KMS-11 (cell line): ENCODE data around the gene FCHO2.

Experiments
- H2AFZ ChIP-seq: fragments of 200-600 bp; sonication (generic); 2 replicates; pipeline ENCODE4 v1.6.1; 2016; ENCODE audit warnings: antibody characterized with exemption, mixed run types, low read depth
- H3K27ac ChIP-seq: fragments of 200-600 bp; sonication (generic); 2 replicates; pipeline ENCODE4 v1.6.1; 2016; ENCODE audit warnings: mild to moderate bottlenecking, mixed run types
- H3K27me3 ChIP-seq: fragments of 200-600 bp; sonication (generic); 2 replicates; pipeline ENCODE4 v1.6.1; 2017; ENCODE audit warnings: mild to moderate bottlenecking, low read depth, mixed run types, moderate library complexity; ENCODE audit not compliant: insufficient read depth
- H3K36me3 ChIP-seq: fragments of 200-600 bp; sonication (generic); 2 replicates; pipeline ENCODE4 v1.6.1; 2017; ENCODE audit warnings: mild to moderate bottlenecking, mixed run types; ENCODE audit not compliant: insufficient read depth
- H3K4me1 ChIP-seq: fragments of 200-600 bp; sonication (generic); 2 replicates; pipeline ENCODE4 v1.6.1; 2016; ENCODE audit warnings: mild to moderate bottlenecking, low read depth, mixed run types; ENCODE audit not compliant: poor library complexity, severe bottlenecking
- H3K4me2 ChIP-seq: fragments of 200-600 bp; sonication (generic); 2 replicates; pipeline ENCODE4 v1.7.0; 2016; ENCODE audit warnings: mild to moderate bottlenecking, mixed run types
- H3K4me3 ChIP-seq: fragments of 200-600 bp; sonication (generic); IDR thresholded peaks from 2 replicates; pipeline ENCODE4 v1.6.1; 2017; ENCODE audit warnings: low read depth, low read length, mixed read lengths; ENCODE audit not compliant: insufficient read depth
- H3K79me2 ChIP-seq: fragments of 200-600 bp; sonication (generic); 2 replicates; pipeline ENCODE4 v1.6.1; 2016; ENCODE audit warnings: low read depth, mixed run types; ENCODE audit not compliant: insufficient read depth
- H3K9ac ChIP-seq: fragments of 200-600 bp; sonication (generic); 2 replicates; pipeline ENCODE4 v1.6.1; 2016; ENCODE audit warnings: mild to moderate bottlenecking, mixed run types
- H4K20me1 ChIP-seq: fragments of 200-600 bp; sonication (generic); 2 replicates; pipeline ENCODE4 v1.6.1; 2016; ENCODE audit warnings: mild to moderate bottlenecking, mixed run types; ENCODE audit not compliant: insufficient read depth
- TF ChIP-seq, protein P1 (sequence below): fragments of 200-600 bp; sonication (generic); conservative IDR thresholded peaks from 2 replicates; pipeline ENCODE4 v1.6.1; 2017; ENCODE audit warnings: low read depth, mild to moderate bottlenecking, antibody characterized with exemption, low read length, moderate library complexity, mixed read lengths

Gene FCHO2, protein sequence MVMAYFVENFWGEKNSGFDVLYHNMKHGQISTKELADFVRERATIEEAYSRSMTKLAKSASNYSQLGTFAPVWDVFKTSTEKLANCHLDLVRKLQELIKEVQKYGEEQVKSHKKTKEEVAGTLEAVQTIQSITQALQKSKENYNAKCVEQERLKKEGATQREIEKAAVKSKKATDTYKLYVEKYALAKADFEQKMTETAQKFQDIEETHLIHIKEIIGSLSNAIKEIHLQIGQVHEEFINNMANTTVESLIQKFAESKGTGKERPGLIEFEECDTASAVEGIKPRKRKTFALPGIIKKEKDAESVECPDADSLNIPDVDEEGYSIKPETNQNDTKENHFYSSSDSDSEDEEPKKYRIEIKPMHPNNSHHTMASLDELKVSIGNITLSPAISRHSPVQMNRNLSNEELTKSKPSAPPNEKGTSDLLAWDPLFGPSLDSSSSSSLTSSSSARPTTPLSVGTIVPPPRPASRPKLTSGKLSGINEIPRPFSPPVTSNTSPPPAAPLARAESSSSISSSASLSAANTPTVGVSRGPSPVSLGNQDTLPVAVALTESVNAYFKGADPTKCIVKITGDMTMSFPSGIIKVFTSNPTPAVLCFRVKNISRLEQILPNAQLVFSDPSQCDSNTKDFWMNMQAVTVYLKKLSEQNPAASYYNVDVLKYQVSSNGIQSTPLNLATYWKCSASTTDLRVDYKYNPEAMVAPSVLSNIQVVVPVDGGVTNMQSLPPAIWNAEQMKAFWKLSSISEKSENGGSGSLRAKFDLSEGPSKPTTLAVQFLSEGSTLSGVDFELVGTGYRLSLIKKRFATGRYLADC

DNA sequence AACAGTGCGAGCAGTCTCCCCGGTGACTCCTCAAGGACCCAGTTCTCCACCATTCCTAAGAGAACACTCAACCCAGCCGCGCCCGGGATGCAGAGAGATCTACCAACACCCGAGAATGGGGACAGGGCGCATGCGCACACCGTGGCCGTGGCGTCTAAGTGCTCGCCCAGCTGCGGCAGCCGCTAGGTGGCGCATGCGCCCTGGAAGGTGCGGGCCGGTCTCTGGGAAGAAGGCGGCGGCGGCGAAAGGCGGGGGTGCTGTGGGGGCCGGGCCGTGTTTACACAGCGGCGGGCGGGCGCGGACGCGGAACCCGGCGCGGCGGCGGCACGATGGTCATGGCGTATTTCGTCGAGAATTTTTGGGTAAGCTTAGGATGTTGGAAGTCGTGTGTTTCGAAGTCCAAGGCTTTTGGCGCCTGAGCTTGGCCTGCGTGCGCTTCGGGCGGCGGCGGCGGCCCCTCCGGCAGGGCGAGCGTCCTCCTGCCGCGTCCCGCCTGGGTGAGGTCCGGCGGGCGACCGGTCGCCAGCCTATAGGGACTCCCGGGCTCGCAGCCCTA, at the start of gene FCHO2:
Gene FCHO2, plus strand, starts transcription at position 274 of the 556 bp plus-strand sequence. Its CDS starts 56 bp downstream, at position 330.
- Histone ChIP-seq H3K27me3 (no peaks in the 10 kb centered on the region; the same call in 1 of the 2 replicates), H4K20me1 (no peaks in the 10 kb centered on the region), H3K79me2 (peaks cover 11% of the 10 kb centered on the region; the same call in 1 of the 2 replicates), H3K4me3 (no peak within 1 kb of the TSS), H2AFZ (peak within 1 kb of the TSS; percentile 100), H3K27ac (peak within 1 kb of the TSS; percentile 4; the same call in 1 of the 2 replicates), H3K36me3 (no peaks in the 10 kb centered on the region), H3K4me1 (peaks cover 18% of the 10 kb centered on the region), H3K4me2 (peak within 1 kb of the TSS; percentile 97), H3K9ac (peak within 1 kb of the TSS; percentile 50; the same call in 1 of the 2 replicates)
- TF ChIP-seq, protein P1, sequence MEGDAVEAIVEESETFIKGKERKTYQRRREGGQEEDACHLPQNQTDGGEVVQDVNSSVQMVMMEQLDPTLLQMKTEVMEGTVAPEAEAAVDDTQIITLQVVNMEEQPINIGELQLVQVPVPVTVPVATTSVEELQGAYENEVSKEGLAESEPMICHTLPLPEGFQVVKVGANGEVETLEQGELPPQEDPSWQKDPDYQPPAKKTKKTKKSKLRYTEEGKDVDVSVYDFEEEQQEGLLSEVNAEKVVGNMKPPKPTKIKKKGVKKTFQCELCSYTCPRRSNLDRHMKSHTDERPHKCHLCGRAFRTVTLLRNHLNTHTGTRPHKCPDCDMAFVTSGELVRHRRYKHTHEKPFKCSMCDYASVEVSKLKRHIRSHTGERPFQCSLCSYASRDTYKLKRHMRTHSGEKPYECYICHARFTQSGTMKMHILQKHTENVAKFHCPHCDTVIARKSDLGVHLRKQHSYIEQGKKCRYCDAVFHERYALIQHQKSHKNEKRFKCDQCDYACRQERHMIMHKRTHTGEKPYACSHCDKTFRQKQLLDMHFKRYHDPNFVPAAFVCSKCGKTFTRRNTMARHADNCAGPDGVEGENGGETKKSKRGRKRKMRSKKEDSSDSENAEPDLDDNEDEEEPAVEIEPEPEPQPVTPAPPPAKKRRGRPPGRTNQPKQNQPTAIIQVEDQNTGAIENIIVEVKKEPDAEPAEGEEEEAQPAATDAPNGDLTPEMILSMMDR, result peak; percentile 71

DNA sequence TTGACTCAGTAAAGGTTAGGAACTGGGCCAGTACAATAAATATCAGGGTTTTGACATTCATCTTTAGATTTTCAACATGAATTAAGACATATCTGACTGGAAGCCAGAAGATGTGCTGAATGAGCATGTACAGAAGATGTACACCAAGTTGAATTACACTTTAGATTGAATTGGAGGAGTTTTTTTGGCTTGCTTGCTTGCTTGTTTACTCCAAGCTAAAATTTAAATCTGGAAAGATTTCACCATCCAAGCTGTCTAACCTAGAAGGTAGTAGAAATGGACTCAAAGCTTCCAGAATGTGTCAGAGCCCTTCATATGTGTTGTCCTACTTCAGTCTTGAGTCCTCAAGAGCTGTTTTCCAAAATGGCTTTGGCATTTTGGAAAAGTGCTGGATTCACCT, 49.0 kb upstream of the FCHO2 start:
- H2AFZ ChIP-seq, result no peak overlapping the region
- no peak overlapping the region for H3K4me2 ChIP-seq
- no peaks in the 10 kb centered on the region for H3K27me3 ChIP-seq
- H3K9ac ChIP-seq, result no peak overlapping the region
- no peak overlapping the region for H3K4me3 ChIP-seq
- peaks cover 30% of the 10 kb centered on the region; the same call in 1 of the 2 replicates for H3K36me3 ChIP-seq
- TF ChIP-seq, protein P1, result no peak
- no peak overlapping the region for H3K27ac ChIP-seq
- no peaks in the 10 kb centered on the region for H4K20me1 ChIP-seq
- no peaks in the 10 kb centered on the region for H3K79me2 ChIP-seq
- H3K4me1 ChIP-seq, result no peaks in the 10 kb centered on the region

DNA sequence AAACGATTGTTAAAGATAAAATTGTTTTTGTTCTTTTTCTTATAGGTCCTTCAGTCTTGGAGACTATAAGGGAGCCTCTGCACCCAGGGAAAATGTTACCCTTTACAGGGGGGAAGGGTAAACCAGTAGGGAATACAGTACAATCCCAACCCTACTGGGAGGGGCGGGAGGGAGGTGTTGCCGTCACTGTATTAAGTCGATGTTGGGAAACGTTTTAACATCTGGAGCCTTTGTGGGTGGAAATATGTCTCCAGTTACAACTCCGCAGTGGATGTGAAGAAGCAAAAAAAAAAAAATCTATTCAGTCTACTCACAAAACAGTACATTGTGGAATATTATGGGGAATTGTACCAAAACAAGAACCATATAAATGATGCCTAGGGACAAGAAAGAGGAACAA, 47.2 kb upstream of the FCHO2 start:
- H3K36me3 ChIP-seq, result peaks cover 26% of the 10 kb centered on the region; the same call in 1 of the 2 replicates
- no peak overlapping the region for H3K4me3 ChIP-seq
- H3K79me2 ChIP-seq, result no peaks in the 10 kb centered on the region
- H2AFZ ChIP-seq, result no peak overlapping the region
- no peak overlapping the region for H3K27ac ChIP-seq
- TF ChIP-seq, protein P1, result no peak
- no peak overlapping the region for H3K9ac ChIP-seq
- no peaks in the 10 kb centered on the region for H3K4me1 ChIP-seq
- H3K4me2 ChIP-seq, result no peak overlapping the region
- H3K27me3 ChIP-seq, result no peaks in the 10 kb centered on the region
- H4K20me1 ChIP-seq, result no peaks in the 10 kb centered on the region

DNA sequence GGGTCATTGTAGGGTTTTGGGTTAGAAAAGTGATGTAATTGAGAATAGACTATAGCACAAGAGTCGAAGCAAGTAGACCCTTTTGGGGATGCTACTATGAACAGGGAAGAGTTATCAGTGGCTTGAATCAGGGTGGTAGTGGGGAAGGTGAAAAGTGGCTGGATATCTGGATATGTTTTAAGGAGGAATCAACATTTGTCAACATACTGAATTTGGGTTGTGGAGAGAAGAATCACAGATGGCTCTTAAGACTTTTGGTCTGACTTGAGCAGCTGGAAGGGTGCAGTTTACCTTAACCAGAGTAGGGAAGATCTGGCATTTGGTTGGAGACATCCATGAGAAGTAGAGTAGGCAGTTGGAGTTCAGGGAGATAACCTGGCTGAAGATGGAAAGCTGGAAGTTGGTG, 38.5 kb upstream of the FCHO2 start:
- no peak overlapping the region for H3K27ac ChIP-seq
- no peak overlapping the region for H3K4me3 ChIP-seq
- H3K4me1 ChIP-seq, result no peaks in the 10 kb centered on the region
- TF ChIP-seq, protein P1, result no peak
- no peak overlapping the region for H3K4me2 ChIP-seq
- no peaks in the 10 kb centered on the region for H3K79me2 ChIP-seq
- no peaks in the 10 kb centered on the region for H3K36me3 ChIP-seq
- no peak overlapping the region for H3K9ac ChIP-seq
- H2AFZ ChIP-seq, result no peak overlapping the region
- no peaks in the 10 kb centered on the region for H4K20me1 ChIP-seq
- H3K27me3 ChIP-seq, result no peaks in the 10 kb centered on the region
